ENCODE data around the gene HNRNPA2B1. TPM values are rescaled to one million over a fixed set of nuclear protein-coding genes. Genes with fewer than 3 reads are reported as not detected.
"Not testable (repeated sequence)": the region's sequence is repeated elsewhere in the genome, so short reads cannot be mapped to it uniquely, and the experiment has no call there.

HNRNPA2B1 gene
- total RNA-seq, 1 donor from 2014 or later, result 685 TPM

DNA sequence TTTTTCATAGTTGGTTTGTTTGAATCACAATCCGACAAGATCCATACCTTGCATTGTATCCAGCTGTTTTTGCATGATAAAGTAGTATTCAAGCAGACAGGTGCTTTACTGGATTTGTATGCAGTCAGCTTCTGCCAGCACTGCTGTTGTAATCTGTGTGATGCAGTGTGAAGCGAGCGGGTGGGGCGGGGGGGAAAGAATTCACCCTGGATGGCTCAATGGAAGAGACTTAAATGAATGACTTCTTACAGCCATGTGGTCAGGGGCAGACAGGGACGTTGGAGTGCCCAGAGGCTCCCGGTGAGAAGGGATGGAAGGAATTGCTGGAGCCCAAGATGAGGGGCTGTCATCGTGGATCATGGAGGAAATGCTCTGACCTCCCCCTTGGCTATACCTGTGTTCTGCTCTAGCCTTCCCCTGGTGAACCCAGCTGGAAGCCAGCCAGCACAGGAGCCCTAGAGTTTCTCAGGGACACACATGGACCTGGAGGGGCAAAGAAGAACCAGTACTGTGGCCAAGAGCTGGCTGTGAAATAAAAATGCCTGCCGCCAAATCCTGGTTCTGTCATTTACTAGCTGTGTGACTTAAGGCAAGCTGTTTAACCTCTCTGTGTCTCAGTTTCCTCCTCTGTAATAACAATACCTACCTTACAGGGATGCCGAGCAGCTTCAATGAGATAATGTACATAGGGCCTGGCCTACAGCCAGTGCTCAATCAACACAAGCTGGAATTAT lies 34.4 kb downstream of the HNRNPA2B1 start:
- Mint-ChIP-seq H3K4me3 (ENCODE audit: unreplicated experiment) (no peak overlapping the region), H3K36me3 (ENCODE audit: unreplicated experiment) (no peaks in the 10 kb centered on the region)

GRCh38 chr7:26163804-26164203 lies 36.7 kb downstream of the HNRNPA2B1 start:
- DNase-seq; H3K9me3 Mint-ChIP-seq (ENCODE audit: unreplicated experiment); H3K36me3 Mint-ChIP-seq (ENCODE audit: unreplicated experiment); H3K4me3 Mint-ChIP-seq (ENCODE audit: unreplicated experiment); H3K27ac Mint-ChIP-seq (ENCODE audit: unreplicated experiment); H3K4me1 Mint-ChIP-seq (ENCODE audit: low read depth, unreplicated experiment); H3K27me3 Mint-ChIP-seq (ENCODE audit: unreplicated experiment): not testable (repeated sequence)

More for the DNA sequence above, 34.4 kb downstream of the HNRNPA2B1 start:
- Mint-ChIP-seq H3K9me3 (ENCODE audit: unreplicated experiment) (peaks cover 6% of the 10 kb centered on the region), H3K27ac (ENCODE audit: unreplicated experiment) (no peak overlapping the region), H3K4me1 (ENCODE audit: low read depth, unreplicated experiment) (no peaks in the 10 kb centered on the region), H3K27me3 (ENCODE audit: unreplicated experiment) (no peaks in the 10 kb centered on the region)
- TF ChIP-seq, protein P1, sequence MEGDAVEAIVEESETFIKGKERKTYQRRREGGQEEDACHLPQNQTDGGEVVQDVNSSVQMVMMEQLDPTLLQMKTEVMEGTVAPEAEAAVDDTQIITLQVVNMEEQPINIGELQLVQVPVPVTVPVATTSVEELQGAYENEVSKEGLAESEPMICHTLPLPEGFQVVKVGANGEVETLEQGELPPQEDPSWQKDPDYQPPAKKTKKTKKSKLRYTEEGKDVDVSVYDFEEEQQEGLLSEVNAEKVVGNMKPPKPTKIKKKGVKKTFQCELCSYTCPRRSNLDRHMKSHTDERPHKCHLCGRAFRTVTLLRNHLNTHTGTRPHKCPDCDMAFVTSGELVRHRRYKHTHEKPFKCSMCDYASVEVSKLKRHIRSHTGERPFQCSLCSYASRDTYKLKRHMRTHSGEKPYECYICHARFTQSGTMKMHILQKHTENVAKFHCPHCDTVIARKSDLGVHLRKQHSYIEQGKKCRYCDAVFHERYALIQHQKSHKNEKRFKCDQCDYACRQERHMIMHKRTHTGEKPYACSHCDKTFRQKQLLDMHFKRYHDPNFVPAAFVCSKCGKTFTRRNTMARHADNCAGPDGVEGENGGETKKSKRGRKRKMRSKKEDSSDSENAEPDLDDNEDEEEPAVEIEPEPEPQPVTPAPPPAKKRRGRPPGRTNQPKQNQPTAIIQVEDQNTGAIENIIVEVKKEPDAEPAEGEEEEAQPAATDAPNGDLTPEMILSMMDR (IDR thresholded peaks at IDR 0.05; ENCODE audit: partially characterized antibody, unreplicated experiment), result no peak
- no peak for DNase-seq

- H3K9me3 Mint-ChIP-seq (ENCODE audit: unreplicated experiment), result peaks cover 6% of the 10 kb centered on the region
- H3K4me3 Mint-ChIP-seq (ENCODE audit: unreplicated experiment), result no peak overlapping the region
- TF ChIP-seq, protein P1 (IDR thresholded peaks at IDR 0.05; ENCODE audit: partially characterized antibody, unreplicated experiment), result no peak
- no peaks in the 10 kb centered on the region for H3K27me3 Mint-ChIP-seq (ENCODE audit: unreplicated experiment)
- peaks cover 2% of the 10 kb centered on the region for H3K4me1 Mint-ChIP-seq (ENCODE audit: low read depth, unreplicated experiment)
- no peak for DNase-seq
- H3K27ac Mint-ChIP-seq (ENCODE audit: unreplicated experiment), result no peak overlapping the region
- no peaks in the 10 kb centered on the region for H3K36me3 Mint-ChIP-seq (ENCODE audit: unreplicated experiment)
These were observed 38.1 kb downstream of the HNRNPA2B1 start for GRCh38 chr7:26162431-26162830.

GRCh38 chr7:26160896-26161295 lies 39.6 kb downstream of the HNRNPA2B1 start:
- H3K4me1 Mint-ChIP-seq (ENCODE audit: low read depth, unreplicated experiment), result peaks cover 3% of the 10 kb centered on the region
- H3K27ac Mint-ChIP-seq (ENCODE audit: unreplicated experiment), result no peak overlapping the region
- no peaks in the 10 kb centered on the region for H3K27me3 Mint-ChIP-seq (ENCODE audit: unreplicated experiment)
- no peak for DNase-seq
- TF ChIP-seq, protein P1 (IDR thresholded peaks at IDR 0.05; ENCODE audit: partially characterized antibody, unreplicated experiment), result no peak
- peaks cover 4% of the 10 kb centered on the region for H3K9me3 Mint-ChIP-seq (ENCODE audit: unreplicated experiment)
- no peak overlapping the region for H3K4me3 Mint-ChIP-seq (ENCODE audit: unreplicated experiment)
- no peaks in the 10 kb centered on the region for H3K36me3 Mint-ChIP-seq (ENCODE audit: unreplicated experiment)

- no peak overlapping the region for H3K4me3 Mint-ChIP-seq (ENCODE audit: unreplicated experiment)
- TF ChIP-seq, protein P1 (IDR thresholded peaks at IDR 0.05; ENCODE audit: partially characterized antibody, unreplicated experiment), result no peak
- H3K36me3 Mint-ChIP-seq (ENCODE audit: unreplicated experiment), result no peaks in the 10 kb centered on the region
- DNase-seq, result no peak
- H3K9me3 Mint-ChIP-seq (ENCODE audit: unreplicated experiment), result peaks cover 4% of the 10 kb centered on the region
- peaks cover 3% of the 10 kb centered on the region for H3K4me1 Mint-ChIP-seq (ENCODE audit: low read depth, unreplicated experiment)
- peaks cover 3% of the 10 kb centered on the region for H3K27me3 Mint-ChIP-seq (ENCODE audit: unreplicated experiment)
- no peak overlapping the region for H3K27ac Mint-ChIP-seq (ENCODE audit: unreplicated experiment)
These were observed 41.3 kb downstream of the HNRNPA2B1 start for GRCh38 chr7:26159243-26159642.

Measured in glutamatergic neuron (in vitro differentiated cells).